MM.1S (cell line): ENCODE data around the gene PPP1R37.

ENCODE experiments used
- CTCF ChIP-seq: fragments of 300-600 bp; sonication (generic); IDR thresholded peaks from 2 replicates; pipeline ENCODE4 v1.5.1; 2016; ENCODE audit warnings: antibody characterized with exemption, low read length, mixed read lengths
- EZH2 ChIP-seq: fragments of 300-600 bp; sonication (generic); optimal IDR thresholded peaks from 2 replicates; pipeline ENCODE3; 2017; ENCODE audit warnings: low read depth, mild to moderate bottlenecking, antibody characterized with exemption, low read length, mixed read lengths
- EZH2phosphoT487 ChIP-seq: fragments of 300-600 bp; sonication (generic); IDR thresholded peaks from 2 replicates; pipeline ENCODE4 v1.6.1; 2018; ENCODE audit warnings: antibody characterized with exemption, low read length

DNA sequence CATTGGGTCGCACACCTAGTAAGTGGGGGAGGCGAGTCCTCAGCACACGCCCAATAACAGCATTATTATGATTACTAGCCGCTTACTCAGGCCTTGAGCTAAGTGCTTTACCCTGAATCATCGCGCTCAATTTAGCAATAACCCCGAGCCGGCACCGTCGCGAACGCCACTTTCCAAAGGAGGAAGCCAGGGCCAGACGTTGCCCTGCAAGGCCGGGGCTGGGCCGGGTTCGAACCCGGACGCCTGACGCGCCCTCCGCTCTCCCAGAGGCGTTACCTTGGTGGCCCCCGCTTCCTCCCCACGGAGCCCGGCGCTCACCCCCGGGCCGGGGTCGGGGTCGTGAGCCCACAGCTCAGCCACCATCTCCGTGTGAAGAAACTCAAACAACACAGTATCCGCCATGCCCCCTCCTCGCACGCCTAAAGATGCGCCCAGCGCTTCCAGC, 84.9 kb downstream of the PPP1R37 start, which contains the start of gene TRAPPC6A:
- TF ChIP-seq CTCF (no peak), EZH2phosphoT487 (no peak), EZH2 (no peak)
